ENCODE results near the gene EMX2.

EMX2 gene

GRCh38 chr10:117540640-117541404, 1.7 kb upstream of the EMX2 start:
- no peak overlapping the region for H3K4me3 ChIP-seq (ENCODE audit: low read length)
- no peak for DNase-seq (ENCODE audit: low read depth)
- TF ChIP-seq CTCF (IDR thresholded peaks at IDR 0.05; ENCODE audit: insufficient read depth, low read depth, low read length, missing control alignments): no peak

DNA sequence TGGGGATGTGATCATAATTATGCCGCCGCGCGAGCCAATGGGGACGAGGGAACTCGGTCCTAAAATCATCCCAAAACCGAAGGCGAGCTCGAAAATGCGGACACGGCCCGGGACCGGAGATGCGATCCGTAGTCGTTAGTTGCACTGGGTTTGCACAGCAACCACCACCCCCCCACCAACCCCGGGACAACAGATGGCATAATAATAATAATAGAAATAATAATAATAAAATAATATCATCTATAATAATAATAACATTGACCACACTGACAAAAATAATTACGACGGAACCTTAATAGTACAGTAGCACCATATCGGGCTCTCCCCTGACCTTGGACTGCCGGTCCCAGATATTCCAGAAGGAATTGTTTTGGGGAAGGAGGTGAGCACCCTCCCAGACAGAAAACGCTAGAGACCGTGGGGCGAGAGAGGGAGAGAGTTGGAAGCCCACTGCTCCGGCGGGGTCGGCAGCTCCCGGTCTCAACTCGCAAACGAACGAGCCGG, 1.1 kb upstream of the EMX2 start:
- TF ChIP-seq CTCF (IDR thresholded peaks at IDR 0.05; ENCODE audit: insufficient read depth, low read depth, low read length, missing control alignments): no peak
- H3K4me3 ChIP-seq (ENCODE audit: low read length): no peak overlapping the region
- no peak for DNase-seq (ENCODE audit: low read depth)

GRCh38 chr10:117541909-117542705, 439 bp upstream of the EMX2 start:
- H3K4me3 ChIP-seq (ENCODE audit: low read length): no peak overlapping the region
- TF ChIP-seq CTCF (IDR thresholded peaks at IDR 0.05; ENCODE audit: insufficient read depth, low read depth, low read length, missing control alignments): no peak
- DNase-seq (ENCODE audit: low read depth): peak; percentile 50

DNA sequence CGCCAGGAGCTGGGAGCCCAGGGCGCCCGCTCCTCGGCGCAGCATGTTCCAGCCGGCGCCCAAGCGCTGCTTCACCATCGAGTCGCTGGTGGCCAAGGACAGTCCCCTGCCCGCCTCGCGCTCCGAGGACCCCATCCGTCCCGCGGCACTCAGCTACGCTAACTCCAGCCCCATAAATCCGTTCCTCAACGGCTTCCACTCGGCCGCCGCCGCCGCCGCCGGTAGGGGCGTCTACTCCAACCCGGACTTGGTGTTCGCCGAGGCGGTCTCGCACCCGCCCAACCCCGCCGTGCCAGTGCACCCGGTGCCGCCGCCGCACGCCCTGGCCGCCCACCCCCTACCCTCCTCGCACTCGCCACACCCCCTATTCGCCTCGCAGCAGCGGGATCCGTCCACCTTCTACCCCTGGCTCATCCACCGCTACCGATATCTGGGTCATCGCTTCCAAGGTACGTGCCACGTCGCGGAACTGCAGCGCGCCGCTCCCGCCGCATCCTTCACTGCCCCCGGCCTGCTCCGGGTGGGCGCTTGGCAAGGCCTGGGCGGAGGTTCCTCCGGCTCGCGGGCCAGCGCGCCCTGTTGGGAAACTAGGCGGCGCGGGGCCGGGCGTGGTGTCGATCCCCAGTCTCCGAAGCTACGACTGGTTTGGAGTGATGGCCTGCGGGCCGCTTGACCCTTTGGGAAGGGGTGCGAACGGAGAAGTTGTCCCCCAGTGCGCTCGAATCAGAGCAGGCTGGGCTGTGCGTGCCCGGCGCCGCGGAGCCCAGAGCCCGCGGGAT, 868 bp downstream of the EMX2 start:
- no peak overlapping the region for H3K4me3 ChIP-seq (ENCODE audit: low read length)

GRCh38 chr10:117544004-117544701, 1.6 kb downstream of the EMX2 start:
- TF ChIP-seq CTCF (IDR thresholded peaks at IDR 0.05; ENCODE audit: insufficient read depth, low read depth, low read length, missing control alignments): no peak
- DNase-seq (ENCODE audit: low read depth): no peak
- no peak overlapping the region for H3K4me3 ChIP-seq (ENCODE audit: low read length)

More for the DNA sequence above, 868 bp downstream of the EMX2 start:
- TF ChIP-seq CTCF (IDR thresholded peaks at IDR 0.05; ENCODE audit: insufficient read depth, low read depth, low read length, missing control alignments): no peak
- DNase-seq (ENCODE audit: low read depth): peak; percentile 24

- TF ChIP-seq CTCF (IDR thresholded peaks at IDR 0.05; ENCODE audit: insufficient read depth, low read depth, low read length, missing control alignments): no peak
- DNase-seq (ENCODE audit: low read depth): no peak
- no peak overlapping the region for H3K4me3 ChIP-seq (ENCODE audit: low read length)
Measured at GRCh38 chr10:117544711-117545140, 2.2 kb downstream of the EMX2 start.
